Subcutaneous abdominal adipose tissue (tissue), 5 donors: Measurements from ENCODE around the gene ORAI3.

Experiments
- H3K27ac ChIP-seq: one replicate; pipeline ENCODE4 v1.7.0; 2013; ENCODE audit warnings: low read depth, mild to moderate bottlenecking, inconsistent platforms, low read length, moderate library complexity
- H3K27me3 ChIP-seq, 5 donors: one replicate each; pipeline ENCODE4 v1.7.0; 2013; ENCODE audit warnings: low read length in 5 of 5, inconsistent platforms in 1 of 5; ENCODE audit not compliant: control insufficient read depth in 5 of 5, insufficient read depth in 4 of 5
- H3K36me3 ChIP-seq, 5 donors: one replicate each; pipeline ENCODE4 v1.7.0; 2013; ENCODE audit warnings: low read length in 5 of 5; ENCODE audit not compliant: control insufficient read depth in 5 of 5, insufficient read depth in 5 of 5
- H3K4me1 ChIP-seq, 5 donors: one replicate each; pipeline ENCODE4 v1.7.0; 2013; ENCODE audit warnings: low read length in 5 of 5, mild to moderate bottlenecking in 3 of 5, moderate library complexity in 1 of 5; ENCODE audit not compliant: control insufficient read depth in 5 of 5, insufficient read depth in 5 of 5
- H3K4me3 ChIP-seq, 5 donors: one replicate each; pipeline ENCODE4 v1.7.0; 2013; ENCODE audit warnings: low read length in 5 of 5, low read depth in 1 of 5
- H3K9ac ChIP-seq, 5 donors: one replicate each; pipeline ENCODE4 v1.7.0; 2013; ENCODE audit warnings: low read length in 5 of 5, mild to moderate bottlenecking in 4 of 5, moderate library complexity in 3 of 5
- H3K9me3 ChIP-seq, 5 donors: one replicate each; pipeline ENCODE4 v1.7.0; 2013; ENCODE audit warnings: low read length in 5 of 5; ENCODE audit not compliant: control insufficient read depth in 5 of 5
- donor health status: healthy.
- donor health status: healthy.
- donor health status: healthy.
- donor health status: healthy.
- donor health status: healthy.

ORAI3 gene

GRCh38 chr16:30980023-30980371, 31.1 kb downstream of the ORAI3 start:
- Histone ChIP-seq H3K4me1 (peaks cover 0 to 15% (median 6%) of the 10 kb centered on the region in 5 donors), H3K27ac (no peak overlapping the region), H3K9ac (no peak overlapping the region), H3K9me3 (no peaks in the 10 kb centered on the region), H3K4me3 (no peak overlapping the region), H3K36me3 (peaks cover 0 to 92% (median 78%) of the 10 kb centered on the region in 5 donors), H3K27me3 (no peaks in the 10 kb centered on the region)

- no peak overlapping the region for H3K4me3 ChIP-seq
- H3K27me3 ChIP-seq: no peaks in the 10 kb centered on the region
- H3K9me3 ChIP-seq: no peaks in the 10 kb centered on the region
- H3K36me3 ChIP-seq: peaks cover 0 to 88% (median 76%) of the 10 kb centered on the region in 5 donors
- H3K9ac ChIP-seq: no peak overlapping the region
- H3K4me1 ChIP-seq: peaks cover 1 to 20% (median 10%) of the 10 kb centered on the region in 5 donors
- no peak overlapping the region for H3K27ac ChIP-seq
Observed at GRCh38 chr16:30980434-30980833, 31.6 kb downstream of the ORAI3 start.

- H3K9me3 ChIP-seq: no peaks in the 10 kb centered on the region
- peaks cover 2 to 25% (median 15%) of the 10 kb centered on the region in 5 donors for H3K4me1 ChIP-seq
- no peaks in the 10 kb centered on the region for H3K27me3 ChIP-seq
- no peak overlapping the region for H3K9ac ChIP-seq
- no peak overlapping the region for H3K4me3 ChIP-seq
- H3K36me3 ChIP-seq: peaks cover 0 to 83% (median 71%) of the 10 kb centered on the region in 5 donors
- no peak overlapping the region for H3K27ac ChIP-seq
Observed at GRCh38 chr16:30980959-30981358, 32.1 kb downstream of the ORAI3 start.

- Histone ChIP-seq H3K9ac (peak overlapping the region in 1 of 5 donors; percentile 25), H3K27me3 (no peaks in the 10 kb centered on the region), H3K4me1 (peaks cover 3 to 38% (median 20%) of the 10 kb centered on the region in 5 donors), H3K36me3 (peaks cover 0 to 76% (median 61%) of the 10 kb centered on the region in 5 donors), H3K27ac (peak overlapping the region; percentile 50), H3K9me3 (no peaks in the 10 kb centered on the region), H3K4me3 (peak overlapping the region in 1 of 5 donors; percentile 6)
Observed at GRCh38 chr16:30982548-30983288, 33.9 kb downstream of the ORAI3 start.

- peak overlapping the region; percentile 50 for H3K27ac ChIP-seq
- H3K27me3 ChIP-seq: no peaks in the 10 kb centered on the region
- H3K9me3 ChIP-seq: no peaks in the 10 kb centered on the region
- H3K9ac ChIP-seq: peak overlapping the region in 1 of 5 donors; percentile 25
- H3K4me1 ChIP-seq: peaks cover 3 to 38% (median 20%) of the 10 kb centered on the region in 5 donors
- H3K4me3 ChIP-seq: peak overlapping the region in 1 of 5 donors; percentile 6
- H3K36me3 ChIP-seq: peaks cover 0 to 77% (median 62%) of the 10 kb centered on the region in 5 donors
Observed at GRCh38 chr16:30983289-30983889, 34.5 kb downstream of the ORAI3 start.

GRCh38 chr16:30983898-30984610, 35.2 kb downstream of the ORAI3 start:
- Histone ChIP-seq H3K27me3 (no peaks in the 10 kb centered on the region), H3K9me3 (no peaks in the 10 kb centered on the region), H3K4me3 (no peak overlapping the region), H3K4me1 (peaks cover 3 to 38% (median 20%) of the 10 kb centered on the region in 5 donors), H3K36me3 (peaks cover 0 to 73% (median 57%) of the 10 kb centered on the region in 5 donors), H3K27ac (peak overlapping the region; percentile 50), H3K9ac (no peak overlapping the region)

- Histone ChIP-seq H3K27ac (peak within 1 kb of the TSS; percentile 69), H3K9ac (peak within 1 kb of the TSS in 4 of 5 donors; percentile 43 to 77 (median 59)), H3K4me1 (peaks cover 3 to 38% (median 20%) of the 10 kb centered on the region in 5 donors), H3K36me3 (peaks cover 0 to 66% (median 50%) of the 10 kb centered on the region in 5 donors), H3K27me3 (no peaks in the 10 kb centered on the region), H3K9me3 (no peaks in the 10 kb centered on the region), H3K4me3 (peak within 1 kb of the TSS; percentile 64 to 75 (median 69))
Observed at GRCh38 chr16:30984669-30985400, 36.0 kb downstream of the ORAI3 start, which contains the start of gene HSD3B7. Gene HSD3B7, plus strand, starts transcription at chr16:30985207. Its CDS starts 452 bp downstream, at chr16:30985659.

- Histone ChIP-seq H3K4me3 (peak overlapping the region; percentile 64 to 75 (median 69)), H3K27ac (peak overlapping the region; percentile 69), H3K36me3 (peaks cover 0 to 58% (median 43%) of the 10 kb centered on the region in 5 donors), H3K9ac (peak overlapping the region in 4 of 5 donors; percentile 33 to 77 (median 59)), H3K9me3 (no peaks in the 10 kb centered on the region), H3K4me1 (peaks cover 3 to 38% (median 20%) of the 10 kb centered on the region in 5 donors), H3K27me3 (no peaks in the 10 kb centered on the region)
Observed at GRCh38 chr16:30985401-30986128, 36.7 kb downstream of the ORAI3 start.
